GM12875 (cell line): Measurements from ENCODE around the gene SIRT7.

Source experiments
- H3K4me3 ChIP-seq: one replicate; pipeline ENCODE4 v1.5.1; 2011; ENCODE audit warnings: low read depth, low read length, control low read depth
- CTCF ChIP-seq: IDR thresholded peaks from 2 replicates; pipeline ENCODE4 v1.5.1; 2011; ENCODE audit warnings: low read depth, mild to moderate bottlenecking, control low read depth, inconsistent platforms, low read length, moderate library complexity, borderline replicate concordance; ENCODE audit not compliant: insufficient read depth

SIRT7 gene

GRCh38 chr17:81905424-81905875, 12.5 kb downstream of the SIRT7 start:
- no peak for TF ChIP-seq CTCF

GRCh38 chr17:81904600-81905423, 13.2 kb downstream of the SIRT7 start:
- H3K4me3 ChIP-seq: no peak overlapping the region
- TF ChIP-seq CTCF: no peak

More at GRCh38 chr17:81905424-81905875, 12.5 kb downstream of the SIRT7 start:
- H3K4me3 ChIP-seq: no peak overlapping the region

GRCh38 chr17:81903896-81904599, 13.9 kb downstream of the SIRT7 start:
- TF ChIP-seq CTCF: no peak

GRCh38 chr17:81903415-81903831, 14.6 kb downstream of the SIRT7 start:
- H3K4me3 ChIP-seq: no peak overlapping the region
- TF ChIP-seq CTCF: no peak

More at GRCh38 chr17:81903896-81904599, 13.9 kb downstream of the SIRT7 start:
- H3K4me3 ChIP-seq: no peak overlapping the region

GRCh38 chr17:81902653-81903414, 15.1 kb downstream of the SIRT7 start:
- TF ChIP-seq CTCF: no peak
- no peak overlapping the region for H3K4me3 ChIP-seq

- no peak within 1 kb of the TSS for H3K4me3 ChIP-seq
- no peak for TF ChIP-seq CTCF
Measured at GRCh38 chr17:81902023-81902652, 15.8 kb downstream of the SIRT7 start, which contains the start of gene NPB. NPB (plus strand) TSS chr17:81902238; CDS start chr17:81902278, 40 bp downstream.
